H1 (cell line): ENCODE measurements around the gene PSMF1. TPM values are rescaled to one million over a fixed set of nuclear protein-coding genes. Genes with fewer than 3 reads are reported as not detected.

Source experiments
- SAP30 ChIP-seq: fragments of 300-600 bp; sonication (generic); IDR thresholded peaks from 2 replicates; pipeline ENCODE4 v1.7.1; 2012; ENCODE audit warnings: low read length, moderate library complexity, mild to moderate bottlenecking, inconsistent platforms; ENCODE audit not compliant: insufficient read depth, insufficient replicate concordance
- polyA plus RNA-seq, 7 experiments: library from polyadenylated mRNA; depleted of rRNA in 3 of 7; stranded (reverse) in 5 of 7; unstranded in 2 of 7; fragments of >200 nt in 5 of 7; fragments of 200-250 nt in 2 of 7; gene quantifications; 1 replicate in 5 of 7; 2 replicates in 1 of 7; 4 replicates in 1 of 7; pipeline versions ENCODE4 v1.2.1 to v1.2.3, GENCODE V29; 2011 to 2013; ENCODE audit warnings: missing spikeins in 2 of 7, mixed read lengths in 2 of 7
- total RNA-seq: library from RNA; stranded (reverse); fragmentation: NEBNext Ultra II Directional; extraction: Animal tissue kit (Norgen Biotek cat#: 25700); gene quantifications from 2 replicates; pipeline ENCODE4 v1.2.1, GENCODE V29; 2021

PSMF1 gene
- total and polyA plus RNA-seq, 2 of the 8 experiments (the other 6 are each of a cell fraction or from before 2014, with no cell fraction given), result 106 to 159 TPM

DNA sequence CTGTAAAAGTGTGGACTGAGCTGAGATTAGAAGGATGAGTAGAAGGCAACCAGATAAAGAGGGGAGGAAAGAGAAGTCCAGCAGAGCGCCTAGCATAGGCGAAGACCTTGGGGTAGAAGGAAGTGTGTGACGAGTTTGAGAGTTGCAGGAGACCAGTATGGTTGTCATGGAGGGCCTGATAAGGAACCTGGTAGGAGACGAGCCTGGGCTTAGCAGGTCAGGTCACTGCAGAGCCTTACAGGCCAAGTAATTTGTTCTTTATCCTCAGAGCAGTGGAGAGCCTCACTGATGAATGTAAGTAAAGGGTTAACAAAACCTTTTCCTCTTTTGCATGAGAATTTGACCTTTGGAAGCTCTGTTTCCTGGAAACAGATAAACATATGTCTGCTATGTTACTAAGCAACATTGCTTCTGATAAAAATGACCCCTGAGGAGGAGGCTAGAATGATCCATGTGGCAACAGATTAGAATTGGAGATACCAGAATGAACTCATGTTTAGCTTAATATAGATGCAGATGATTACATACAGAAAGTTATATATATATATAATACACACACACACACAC lies 69.3 kb downstream of the PSMF1 start (continued):
- no peak for TF ChIP-seq SAP30
